Fibroblast of the aortic adventitia (primary cell): Measurements from ENCODE around the gene SLF2. TPM values are rescaled to one million over a fixed set of nuclear protein-coding genes. Genes with fewer than 3 reads are reported as not detected.

Experiments
- small RNA-seq: library from RNA; depleted of rRNA; stranded (forward); fragments of <200 nt; gene quantifications from one replicate; pipeline ENCODE3, GENCODE V24; 2012
- total RNA-seq: library from RNA; depleted of rRNA; stranded (reverse); fragments of >200 nt; gene quantifications from 2 replicates; pipeline ENCODE4 v1.2.3, GENCODE V29; 2012; ENCODE audit warnings: low replicate concordance

Gene SLF2
- total RNA-seq, 1 donor: 62.8 TPM

Small RNA genes lying within 50 kb of the gene (small RNA-seq; reads per million reads assigned to genes)
- gene MIR608 (not detected), gene RF00019 (not detected)

Other genes with a start within 250 kb of the SLF2 start
- not detected in 2 replicates for gene PAX2, start 167.4 kb upstream of the SLF2 start, total RNA-seq
- gene SEMA4G, start 56.5 kb downstream of the SLF2 start, total RNA-seq: 0.25 and 0.81 TPM in 2 replicates
- gene MRPL43, start 74.5 kb downstream of the SLF2 start, total RNA-seq: 27.8 and 38.2 TPM in 2 replicates
- 4.1 and 4.8 TPM in 2 replicates for gene TWNK, start 74.6 kb downstream of the SLF2 start, total RNA-seq
- 91.7 and 175 TPM in 2 replicates for gene LZTS2, start 86.8 kb downstream of the SLF2 start, total RNA-seq
- 0.16 and 0.27 TPM in 2 replicates for gene PDZD7, start 118.2 kb downstream of the SLF2 start, total RNA-seq
- gene SFXN3, start 118.3 kb downstream of the SLF2 start, total RNA-seq: 56.6 and 83.2 TPM in 2 replicates
- 62.4 and 71.5 TPM in 2 replicates for gene KAZALD1, start 149.0 kb downstream of the SLF2 start, total RNA-seq
- gene TLX1, start 218.3 kb downstream of the SLF2 start, total RNA-seq: 0.16 TPM in 1 of 2 replicates, not detected in the other